Measurements from ENCODE around the gene ERC1. TPM values are rescaled to one million over a fixed set of nuclear protein-coding genes. Genes with fewer than 3 reads are reported as not detected.
A peak's percentile ranks its signal among the peaks of the same experiment; 100 is the strongest.
"Not testable (repeated sequence)": the region's sequence is repeated elsewhere in the genome, so short reads cannot be mapped to it uniquely, and the experiment has no call there.

ERC1 gene
- total RNA-seq, 1 experiment from 2014 or later, result 31.5 TPM

DNA sequence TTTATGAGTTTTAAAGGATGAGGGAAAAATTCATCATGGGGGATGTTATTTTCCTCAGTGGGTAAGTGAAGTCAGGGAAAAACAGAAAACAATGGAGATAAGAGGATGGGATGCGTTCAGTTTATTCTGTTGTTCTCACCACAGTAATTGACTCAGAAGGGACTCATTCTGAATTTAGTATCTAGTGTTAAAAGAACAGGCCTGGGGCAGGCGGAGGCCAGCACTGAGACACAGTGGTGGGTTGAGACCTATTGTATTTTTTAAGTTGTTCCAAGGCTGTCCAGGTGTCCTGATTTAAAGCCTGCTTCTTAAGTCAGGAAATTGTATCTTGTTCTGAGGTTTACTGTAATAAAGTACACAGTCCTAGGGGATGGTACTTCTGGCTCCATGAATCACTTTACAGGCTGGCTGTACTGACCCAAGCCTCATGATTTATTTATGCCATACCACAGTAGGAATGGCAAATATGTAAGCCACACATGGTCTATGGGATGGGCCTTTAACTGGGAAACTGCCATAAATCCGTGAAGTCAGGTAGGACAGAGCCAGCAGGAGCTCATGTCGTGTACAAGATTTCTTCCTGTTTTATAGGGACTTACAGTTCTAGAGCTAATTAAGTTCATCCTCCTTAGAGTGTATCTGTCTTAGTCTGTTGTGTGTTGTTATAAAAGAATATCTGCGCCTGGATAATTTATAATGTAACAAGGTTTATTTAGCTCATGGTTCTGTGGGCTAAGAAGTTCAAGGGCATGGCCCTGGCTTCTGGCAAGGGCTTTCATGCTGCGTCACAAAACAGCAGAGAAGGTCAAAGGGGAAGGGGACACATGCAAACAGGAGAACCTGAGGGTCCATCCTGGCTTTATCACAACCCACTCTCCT is 359.3 kb downstream of the ERC1 start:
- H3K27ac ChIP-seq, result peak overlapping the region; percentile 15; the same call in 1 of the 2 replicates

DNA sequence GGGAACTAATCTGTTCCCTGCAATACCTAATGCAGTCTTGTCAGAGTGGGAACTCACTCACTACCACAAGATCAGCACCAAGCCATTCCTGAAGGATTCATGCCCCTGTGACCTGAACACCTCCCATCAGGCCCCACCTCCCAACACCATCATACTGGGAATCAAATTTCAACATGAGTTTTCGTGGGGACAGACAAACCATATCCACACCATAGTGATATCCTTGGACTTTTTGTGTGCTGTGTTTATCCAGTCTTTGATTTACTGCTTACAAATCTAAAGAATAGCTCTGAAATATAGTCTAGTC is 359.9 kb downstream of the ERC1 start:
- peak in 1 of 2 experiments; percentile 21 for DNase-seq
- H3K36me3 ChIP-seq, result no peaks in the 10 kb centered on the region
- no peaks in the 10 kb centered on the region for H3K27me3 ChIP-seq
- no peak overlapping the region for H3K4me3 ChIP-seq
- H3K9me3 ChIP-seq (replicated peaks), result no peaks in the 10 kb centered on the region; the same call in 1 of the 2 replicates
- H3K27ac ChIP-seq, result peak overlapping the region; percentile 15; the same call in 1 of the 2 replicates
- H3K4me1 ChIP-seq, result peaks cover 26% of the 10 kb centered on the region

More for the DNA sequence above, 359.3 kb downstream of the ERC1 start:
- DNase-seq, result peak; percentile 33 to 44
- Histone ChIP-seq H3K4me1 (peaks cover 20% of the 10 kb centered on the region), H3K4me3 (no peak overlapping the region), H3K9me3 (replicated peaks) (no peaks in the 10 kb centered on the region; the same call in 1 of the 2 replicates), H3K36me3 (no peaks in the 10 kb centered on the region), H3K27me3 (no peaks in the 10 kb centered on the region)

DNA sequence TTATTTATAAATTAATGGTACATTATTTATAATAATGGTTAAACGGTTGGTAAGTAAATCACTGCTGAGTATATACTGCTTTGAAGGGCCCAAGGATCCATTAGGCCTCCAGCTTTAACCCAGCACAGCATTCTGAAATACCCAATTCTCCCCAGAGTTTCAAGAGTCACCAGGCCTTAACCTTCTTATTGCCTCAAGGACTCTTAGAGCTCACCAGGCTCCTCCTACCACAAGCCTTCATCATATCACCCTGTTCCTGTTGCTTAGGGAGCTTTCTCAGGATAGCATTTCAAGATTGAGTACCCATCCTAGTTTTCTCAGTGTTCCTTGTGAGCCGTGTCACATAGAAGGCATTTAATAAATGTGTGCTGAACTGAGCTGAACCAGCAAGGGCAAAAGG is 360.9 kb downstream of the ERC1 start:
- Histone ChIP-seq H3K27me3 (no peaks in the 10 kb centered on the region), H3K27ac (no peak overlapping the region), H3K36me3 (no peaks in the 10 kb centered on the region), H3K9me3 (replicated peaks) (no peaks in the 10 kb centered on the region), H3K4me1 (peaks cover 33% of the 10 kb centered on the region), H3K4me3 (no peak overlapping the region)
- DNase-seq, result no peak

DNA sequence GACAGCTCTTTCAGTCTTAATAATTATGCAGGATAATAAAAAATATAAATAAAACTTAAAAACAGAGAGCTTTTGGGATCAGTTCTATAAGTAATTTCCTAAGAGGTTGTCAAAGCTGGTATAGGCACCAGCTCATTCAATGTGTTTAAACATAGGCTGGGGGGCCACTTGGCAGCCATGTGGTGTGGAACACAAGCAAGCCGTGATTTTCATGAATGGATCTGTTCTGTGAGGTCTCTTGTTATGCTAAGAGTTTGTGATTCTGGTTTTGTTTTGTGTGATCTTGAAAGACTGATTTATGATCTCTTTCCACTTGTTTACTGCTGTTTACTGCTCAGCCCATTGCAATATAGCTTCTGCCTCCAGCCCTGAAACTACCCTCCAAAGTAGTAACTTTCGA is 362.4 kb downstream of the ERC1 start:
- DNase-seq, result no peak
- Histone ChIP-seq H3K27ac (no peak overlapping the region), H3K9me3 (replicated peaks) (no peaks in the 10 kb centered on the region), H3K36me3 (no peaks in the 10 kb centered on the region), H3K4me1 (peaks cover 43% of the 10 kb centered on the region), H3K4me3 (no peak overlapping the region), H3K27me3 (no peaks in the 10 kb centered on the region)

DNA sequence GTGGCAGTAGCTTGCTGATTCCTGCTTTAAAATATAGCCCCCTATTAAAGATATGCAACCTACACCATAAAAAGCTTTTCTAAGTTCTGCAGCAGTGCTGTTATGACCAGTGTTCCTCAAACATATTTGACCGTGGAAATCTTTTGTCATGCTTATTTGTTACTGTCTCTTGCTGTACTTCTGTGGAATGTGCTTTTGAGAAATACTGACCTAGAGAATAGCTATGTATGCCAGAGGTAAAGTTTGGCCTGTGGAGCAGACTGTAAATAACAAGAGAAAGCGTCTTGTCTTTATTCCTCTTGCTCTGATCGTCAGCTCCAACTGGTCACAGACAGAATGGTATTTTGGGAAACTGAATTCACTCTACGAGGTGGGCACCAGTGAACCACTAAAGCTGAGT is 364.4 kb downstream of the ERC1 start:
- DNase-seq, result no peak

DNA sequence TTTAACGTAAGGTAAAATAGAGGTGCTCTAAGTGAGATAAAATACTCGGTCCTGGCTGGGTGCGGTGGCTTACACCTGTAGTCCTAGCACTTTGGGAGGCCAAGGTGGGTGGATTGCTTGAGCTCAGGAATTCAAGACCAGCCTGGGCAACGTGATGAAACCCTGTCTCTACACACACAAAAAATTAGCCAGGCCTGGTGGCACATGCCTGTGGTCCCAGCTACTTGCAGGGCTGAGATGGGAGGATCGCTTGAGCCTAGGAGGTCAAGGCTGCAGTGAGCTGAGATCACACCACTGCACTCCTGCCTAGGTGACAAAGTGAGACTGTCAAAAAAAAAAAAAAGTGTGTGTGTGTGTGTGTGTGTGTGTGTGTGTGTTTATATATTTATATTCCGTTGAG is 364.8 kb downstream of the ERC1 start:
- H3K9me3 ChIP-seq (replicated peaks); H3K27me3 ChIP-seq; H3K36me3 ChIP-seq; H3K4me3 ChIP-seq; DNase-seq: not testable (repeated sequence)
- peaks cover 36% of the 10 kb centered on the region for H3K4me1 ChIP-seq
- peak overlapping the region; percentile 25; the same call in 1 of the 2 replicates for H3K27ac ChIP-seq

More for the DNA sequence above, 364.4 kb downstream of the ERC1 start:
- peak overlapping the region; percentile 25; the same call in 1 of the 2 replicates for H3K27ac ChIP-seq
- H3K9me3 ChIP-seq (replicated peaks), result no peaks in the 10 kb centered on the region
- H3K36me3 ChIP-seq, result no peaks in the 10 kb centered on the region
- H3K4me1 ChIP-seq, result peaks cover 38% of the 10 kb centered on the region
- no peak overlapping the region for H3K4me3 ChIP-seq
- H3K27me3 ChIP-seq, result no peaks in the 10 kb centered on the region

DNA sequence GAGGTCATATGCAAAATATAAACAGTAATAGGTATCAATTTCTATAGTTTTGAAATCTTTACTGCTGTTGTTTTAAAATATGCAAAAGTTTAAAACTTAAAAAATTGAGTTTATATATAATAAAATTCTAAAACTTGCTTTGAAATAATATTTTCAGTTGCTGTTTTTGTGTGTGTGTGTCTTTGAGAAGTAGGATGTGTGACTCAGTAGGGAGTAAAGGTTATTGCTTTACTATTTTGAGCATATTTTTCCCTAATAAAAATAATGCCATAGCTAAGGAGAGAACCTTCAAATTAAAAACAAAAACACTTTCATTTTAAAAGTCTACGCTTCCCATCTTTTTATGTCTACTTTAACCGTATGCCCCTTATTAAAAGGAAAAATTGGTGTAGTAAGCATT is 365.3 kb downstream of the ERC1 start:
- H3K27ac ChIP-seq, result no peak overlapping the region
- no peaks in the 10 kb centered on the region for H3K9me3 ChIP-seq (replicated peaks)
- no peak for DNase-seq
- peaks cover 32% of the 10 kb centered on the region for H3K4me1 ChIP-seq
- no peak overlapping the region for H3K4me3 ChIP-seq
- no peaks in the 10 kb centered on the region for H3K27me3 ChIP-seq
- H3K36me3 ChIP-seq, result no peaks in the 10 kb centered on the region

DNA sequence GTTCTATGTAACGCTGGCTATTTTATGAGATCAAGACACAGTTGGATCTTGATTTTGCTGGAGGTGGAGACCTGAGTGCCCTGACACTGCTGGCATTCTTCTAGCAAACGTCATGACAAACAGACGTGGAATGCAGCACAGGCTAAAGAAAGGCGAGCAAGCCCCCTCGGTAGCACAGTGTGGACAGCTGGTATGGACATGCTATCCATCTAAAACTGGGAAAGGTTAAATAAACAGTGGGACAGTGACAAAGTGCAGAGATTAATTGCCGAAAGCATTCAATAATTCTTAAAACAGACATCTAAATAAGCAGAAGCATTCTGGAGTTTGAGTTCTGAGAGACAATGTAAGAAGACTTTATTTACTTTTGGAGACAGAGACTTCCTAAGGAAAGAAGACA is 366.1 kb downstream of the ERC1 start:
- peak; percentile 62 to 69 for DNase-seq
- Histone ChIP-seq H3K27me3 (no peaks in the 10 kb centered on the region), H3K36me3 (no peaks in the 10 kb centered on the region), H3K4me1 (peaks cover 31% of the 10 kb centered on the region), H3K27ac (peak overlapping the region; percentile 4; the same call in 1 of the 2 replicates), H3K9me3 (replicated peaks) (no peaks in the 10 kb centered on the region), H3K4me3 (no peak overlapping the region)

DNA sequence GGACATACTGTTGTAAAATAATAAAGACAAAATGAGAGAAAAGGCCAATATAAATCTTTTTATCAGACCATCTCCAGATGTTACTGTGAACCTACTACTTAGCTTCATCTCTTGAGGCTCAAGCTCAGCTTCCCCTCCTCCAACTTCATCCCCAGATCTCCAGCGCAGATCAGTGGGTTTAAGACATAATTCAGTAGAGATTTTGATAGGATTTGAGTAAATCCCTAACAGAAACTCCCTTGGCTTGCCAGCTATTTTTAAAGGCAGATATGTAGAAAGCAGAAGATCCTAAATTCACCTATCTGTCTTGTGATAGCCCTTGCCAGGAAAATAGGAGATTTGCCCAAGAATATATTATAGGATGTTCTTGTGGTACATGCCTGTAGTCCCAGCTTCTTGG is 366.7 kb downstream of the ERC1 start:
- Histone ChIP-seq H3K9me3 (replicated peaks) (no peaks in the 10 kb centered on the region), H3K27me3 (no peaks in the 10 kb centered on the region), H3K4me3 (no peak overlapping the region), H3K27ac (peak overlapping the region; percentile 4; the same call in 1 of the 2 replicates), H3K4me1 (peaks cover 31% of the 10 kb centered on the region), H3K36me3 (no peaks in the 10 kb centered on the region)
- DNase-seq, result no peak

DNA sequence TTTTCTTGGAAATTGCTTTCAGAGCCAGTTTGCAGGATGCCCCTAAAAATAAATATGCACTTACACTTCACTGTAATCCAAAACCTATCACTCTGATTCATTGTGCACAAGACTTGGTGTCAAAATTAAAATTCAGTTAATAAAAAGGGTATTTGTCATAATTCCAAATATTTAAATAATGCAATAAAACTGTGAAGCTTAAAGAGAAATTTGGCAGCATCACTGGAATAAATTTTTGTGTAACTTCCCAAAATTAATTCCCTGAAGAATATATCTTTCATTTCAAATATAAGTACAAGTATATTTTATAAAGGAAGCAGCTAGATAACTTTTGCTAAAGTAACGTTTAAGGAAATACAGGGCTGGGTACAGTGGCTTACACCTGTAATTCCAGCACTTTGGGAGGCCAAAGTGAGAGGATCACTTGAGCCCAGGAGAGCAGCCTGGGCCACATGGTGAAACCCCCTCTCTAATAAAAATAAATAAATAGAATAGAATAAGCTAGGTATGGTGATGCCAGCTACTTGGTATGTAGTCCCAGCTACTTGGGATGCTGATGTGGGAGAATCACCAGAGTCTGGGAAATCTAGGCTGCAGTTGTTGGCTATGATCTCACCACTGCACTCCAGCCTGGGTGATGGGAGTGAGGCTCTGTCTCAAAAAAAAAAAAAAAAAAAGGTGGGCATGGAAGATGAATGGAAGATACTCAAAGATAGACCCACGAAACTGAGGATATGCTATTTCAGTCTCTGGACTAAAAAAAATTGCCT is 369.6 kb downstream of the ERC1 start:
- Histone ChIP-seq H3K36me3 (no peaks in the 10 kb centered on the region), H3K4me1 (peaks cover 24% of the 10 kb centered on the region), H3K27me3 (no peaks in the 10 kb centered on the region), H3K27ac (peak overlapping the region; percentile 4; the same call in 1 of the 2 replicates), H3K4me3 (no peak overlapping the region), H3K9me3 (replicated peaks) (0 out of 2 replicates have a peak, but pooled peaks cover 3% of the 10 kb centered on the region)
- peak; percentile 27 to 49 for DNase-seq

DNA sequence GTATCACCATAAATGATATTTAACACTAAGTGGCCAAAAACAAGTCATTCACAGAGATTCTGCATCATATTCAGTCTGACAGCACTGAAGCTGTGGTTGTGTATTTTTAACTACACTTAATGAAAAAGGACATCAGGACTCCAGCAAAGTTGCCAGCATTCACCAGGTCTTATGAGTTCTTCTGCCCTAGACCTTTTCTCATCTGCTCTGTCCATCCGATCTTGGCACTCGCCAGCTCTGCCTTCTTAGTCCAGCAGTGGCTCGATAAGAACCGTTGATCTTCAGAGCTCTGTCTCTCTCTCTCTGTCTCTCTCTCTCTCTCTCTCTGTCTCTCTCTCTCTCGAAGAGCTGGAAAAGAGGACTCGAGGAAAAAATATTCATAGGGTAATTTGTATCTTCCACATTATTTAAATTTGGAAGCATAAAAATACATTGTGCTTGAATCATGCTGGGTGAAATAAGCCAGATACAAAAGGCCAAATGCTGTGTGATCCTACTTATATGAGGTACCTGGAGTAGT is 371.2 kb downstream of the ERC1 start:
- Histone ChIP-seq H3K9me3 (replicated peaks) (0 out of 2 replicates have a peak, but pooled peaks cover 5% of the 10 kb centered on the region), H3K4me3 (no peak overlapping the region), H3K27me3 (no peaks in the 10 kb centered on the region), H3K27ac (no peak overlapping the region), H3K4me1 (peaks cover 11% of the 10 kb centered on the region), H3K36me3 (no peaks in the 10 kb centered on the region)
- DNase-seq, result no peak

DNA sequence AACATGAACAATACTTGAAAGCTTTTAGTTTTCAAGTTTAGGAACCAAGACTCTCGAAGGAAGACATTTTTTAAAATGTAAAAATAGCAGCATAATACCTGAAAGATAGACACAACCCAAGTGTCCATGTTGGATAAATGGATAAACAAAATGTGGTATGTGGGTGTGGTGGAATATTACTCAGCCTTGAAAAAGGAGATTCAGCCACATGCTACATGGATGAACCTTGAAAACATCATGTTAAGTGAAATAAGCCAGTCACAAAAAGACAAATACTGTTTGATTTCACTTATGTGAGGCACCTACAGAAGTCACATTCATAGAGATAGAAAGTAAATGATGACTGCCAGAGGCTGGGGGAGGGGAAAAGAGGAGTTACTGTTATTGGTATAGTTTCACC is 374.7 kb downstream of the ERC1 start:
- Histone ChIP-seq H3K27me3 (no peaks in the 10 kb centered on the region), H3K36me3 (no peaks in the 10 kb centered on the region), H3K4me3 (no peak overlapping the region), H3K9me3 (replicated peaks) (0 out of 2 replicates have a peak, but pooled peaks cover 5% of the 10 kb centered on the region), H3K27ac (no peak overlapping the region), H3K4me1 (no peaks in the 10 kb centered on the region)
- DNase-seq, result no peak

DNA sequence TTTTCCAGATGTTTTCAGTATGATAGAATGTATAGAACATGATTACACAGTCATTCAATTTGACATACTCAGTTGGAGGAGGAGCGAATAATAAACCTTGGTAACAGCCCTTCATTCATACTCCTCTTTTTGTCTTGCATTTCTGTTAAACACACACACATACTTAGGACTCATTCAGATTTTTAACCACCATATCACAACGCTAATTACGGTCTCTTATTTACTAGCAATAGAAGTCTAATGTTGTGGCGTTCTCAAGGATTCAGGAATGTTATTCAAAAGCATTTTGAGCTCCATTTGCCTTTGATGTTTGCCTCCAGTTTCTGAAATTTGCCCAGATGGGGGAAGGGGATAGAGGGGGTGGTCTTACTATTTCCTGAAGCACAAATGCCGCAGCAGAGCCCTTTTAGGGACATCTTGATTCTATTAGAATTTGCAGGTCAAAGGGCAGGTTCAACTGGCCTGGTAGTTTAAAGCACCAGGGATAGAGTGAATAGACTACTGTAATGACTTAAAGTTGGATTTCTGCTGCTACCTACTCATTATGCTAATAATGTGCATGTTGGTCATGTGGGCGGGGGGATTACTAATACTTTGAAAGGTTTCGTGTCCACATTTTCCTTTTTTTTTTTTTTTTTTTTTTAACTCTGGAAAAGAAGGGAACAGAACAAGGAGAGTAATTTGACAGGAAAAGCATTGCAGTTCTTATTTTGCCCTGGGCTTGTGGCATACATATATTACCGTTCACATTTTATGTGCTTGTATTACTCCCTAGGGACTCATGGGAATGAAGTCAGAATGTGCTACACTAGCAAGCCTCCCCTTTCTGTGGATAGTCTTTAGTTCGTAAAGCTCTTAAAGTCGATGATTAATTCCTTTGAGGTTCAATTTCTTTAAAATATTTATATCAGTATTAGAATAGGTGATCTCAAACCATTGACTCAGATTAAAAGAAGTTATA is 376.6 kb downstream of the ERC1 start:
- Histone ChIP-seq H3K36me3 (peaks cover 3% of the 10 kb centered on the region; the same call in 1 of the 2 replicates), H3K27ac (no peak overlapping the region), H3K4me1 (no peaks in the 10 kb centered on the region), H3K9me3 (replicated peaks) (0 out of 2 replicates have a peak, but pooled peaks cover 5% of the 10 kb centered on the region), H3K27me3 (no peaks in the 10 kb centered on the region), H3K4me3 (no peak overlapping the region)
- DNase-seq, result no peak

DNA sequence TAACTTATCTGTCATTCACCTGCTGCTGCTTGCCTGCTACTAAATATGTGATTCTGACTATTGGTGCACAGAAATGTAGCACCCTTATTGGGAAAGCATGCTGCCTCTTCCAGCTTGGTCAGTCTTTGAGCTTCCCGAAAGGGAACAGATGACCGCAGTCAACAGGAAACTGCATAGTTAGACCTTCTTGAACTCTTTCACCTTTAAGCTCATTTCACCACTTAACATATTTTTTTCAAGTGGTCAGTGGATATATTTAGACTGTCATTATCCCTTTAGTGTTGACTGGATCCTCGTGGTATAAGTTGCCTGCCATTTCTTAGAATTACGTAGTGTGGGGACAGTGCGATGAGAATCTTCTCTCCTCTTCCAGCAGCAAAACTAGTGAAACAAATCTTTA is 378.4 kb downstream of the ERC1 start:
- Histone ChIP-seq H3K4me1 (no peaks in the 10 kb centered on the region), H3K27ac (no peak overlapping the region)
- no peak for DNase-seq

More for the DNA sequence above, 378.4 kb downstream of the ERC1 start:
- no peaks in the 10 kb centered on the region for H3K27me3 ChIP-seq
- no peak overlapping the region for H3K4me3 ChIP-seq
- peaks cover 3% of the 10 kb centered on the region; the same call in 1 of the 2 replicates for H3K36me3 ChIP-seq
- H3K9me3 ChIP-seq (replicated peaks), result 0 out of 2 replicates have a peak, but pooled peaks cover 5% of the 10 kb centered on the region
